HepG2 (cell line): Measurements from ENCODE around the gene MGARP. TPM values are rescaled to one million over a fixed set of nuclear protein-coding genes. Genes with fewer than 3 reads are reported as not detected.
A peak's percentile ranks its signal among the peaks of the same experiment; 100 is the strongest.

Source experiments
- CCDC6 ChIP-seq: sonication (generic); formaldehyde crosslinking; IDR thresholded peaks from 2 replicates; pipeline ENCODE4 v1.8.1; 2022; ENCODE audit warnings: mild to moderate bottlenecking, missing genetic modification reagents, moderate library complexity
- FOXP1 ChIP-seq, 2 experiments: fragments of 450-650 bp in 1 of 2; IDR thresholded peaks; 2 replicates each; pipeline ENCODE4 v1.6.1; 2017 to 2018; ENCODE audit warnings: antibody characterized with exemption in 1 of 2
- HMGXB4 ChIP-seq, 2 experiments: sonication (generic) in 1 of 2; formaldehyde crosslinking in 1 of 2; IDR thresholded peaks; 2 replicates each; pipeline versions ENCODE4 v1.4.0 to v1.6.1; 2018 to 2020; ENCODE audit warnings: missing genetic modification reagents in 2 of 2, borderline replicate concordance in 1 of 2, low read depth in 1 of 2, mild to moderate bottlenecking in 1 of 2, missing biosample characterization in 1 of 2
- MIER3 ChIP-seq: IDR thresholded peaks from 2 replicates; pipeline ENCODE4 v1.6.1; 2016; ENCODE audit warnings: missing compliant biosample characterization, borderline replicate concordance
- MXD3 ChIP-seq: IDR thresholded peaks from 2 replicates; pipeline ENCODE4 v1.6.1; 2016; ENCODE audit warnings: mild to moderate bottlenecking, missing biosample characterization, missing genetic modification reagents
- NR2C2 ChIP-seq: sonication (generic); formaldehyde crosslinking; IDR thresholded peaks from 2 replicates; pipeline ENCODE4 v1.4.0; 2020; ENCODE audit warnings: missing genetic modification reagents, mild to moderate bottlenecking, moderate library complexity, borderline replicate concordance
- PRDM10 ChIP-seq: sonication (generic); formaldehyde crosslinking; IDR thresholded peaks from 2 replicates; pipeline ENCODE4 v1.4.0; 2020; ENCODE audit warnings: low read depth, missing genetic modification reagents
- SAP130 ChIP-seq: IDR thresholded peaks from 2 replicates; pipeline ENCODE4 v1.6.1; 2016; ENCODE audit warnings: low read depth
- ZBTB44 ChIP-seq: sonication (generic); formaldehyde crosslinking; IDR thresholded peaks from 2 replicates; pipeline ENCODE4 v1.4.0; 2020; ENCODE audit warnings: missing genetic modification reagents
- ZFX ChIP-seq: sonication (generic); formaldehyde crosslinking; IDR thresholded peaks from 2 replicates; pipeline ENCODE4 v1.4.0; 2020; ENCODE audit warnings: mild to moderate bottlenecking, low read depth, missing genetic modification reagents, moderate library complexity
- ZNF331 ChIP-seq: sonication (generic); formaldehyde crosslinking; IDR thresholded peaks from 2 replicates; pipeline ENCODE4 v1.4.0; 2020; ENCODE audit warnings: missing genetic modification reagents
- ZNF350 ChIP-seq: sonication (generic); formaldehyde crosslinking; IDR thresholded peaks from 2 replicates; pipeline ENCODE4 v1.4.0; 2020; ENCODE audit warnings: mild to moderate bottlenecking, low read depth, missing genetic modification reagents, borderline replicate concordance
- ZNF446 ChIP-seq: sonication (generic); formaldehyde crosslinking; IDR thresholded peaks from 2 replicates; pipeline ENCODE4 v1.5.0; 2020; ENCODE audit warnings: mild to moderate bottlenecking, missing genetic modification reagents
- ZNF503 ChIP-seq: sonication (generic); formaldehyde crosslinking; IDR thresholded peaks from 2 replicates; pipeline ENCODE4 v1.4.0; 2020; ENCODE audit warnings: missing genetic modification reagents
- ZNF598 ChIP-seq: sonication (generic); formaldehyde crosslinking; IDR thresholded peaks from 2 replicates; pipeline ENCODE4 v1.5.1; 2020; ENCODE audit warnings: mild to moderate bottlenecking, missing genetic modification reagents, borderline replicate concordance
- ZNF709 ChIP-seq: sonication (generic); formaldehyde crosslinking; IDR thresholded peaks from 2 replicates; pipeline ENCODE4 v1.5.0; 2020; ENCODE audit warnings: mild to moderate bottlenecking, missing genetic modification reagents
- ZNF761 ChIP-seq: sonication (generic); formaldehyde crosslinking; conservative IDR thresholded peaks from 2 replicates; pipeline ENCODE4 v1.4.0; 2020; ENCODE audit warnings: mild to moderate bottlenecking, missing genetic modification reagents
- ZNF782 ChIP-seq: sonication (generic); formaldehyde crosslinking; IDR thresholded peaks from 2 replicates; pipeline ENCODE4 v1.4.0; 2020; ENCODE audit warnings: missing genetic modification reagents, mild to moderate bottlenecking, borderline replicate concordance
- polyA plus RNA-seq, 8 experiments: library from polyadenylated mRNA; depleted of rRNA in 3 of 8; stranded (reverse) in 7 of 8; unstranded in 1 of 8; fragments of >200 nt; fragmentation: Illumina TruSeq in 4 of 8; extraction: Trizol in 4 of 8; gene quantifications; 2 replicates each; pipeline versions ENCODE4 v1.2.1 to v1.2.3, GENCODE V29; 2011 to 2016; ENCODE audit warnings: low read depth in 4 of 8, missing spikeins in 1 of 8, mixed read lengths in 1 of 8; ENCODE audit not compliant: insufficient read depth in 1 of 8
- total RNA-seq, 5 experiments: library from RNA; depleted of rRNA; stranded (reverse); fragments of >200 nt; fragmentation: Illumina TruSeq; extraction: Trizol; gene quantifications; 2 replicates each; pipeline ENCODE4 v1.2.3, GENCODE V29; 2016; ENCODE audit warnings: low read depth in 1 of 5

MGARP gene
- total and polyA plus RNA-seq, 2 of the 13 experiments (the other 11 are each of a cell fraction or from before 2014, with no cell fraction given) = 0.11 to 0.13 TPM

GRCh38 chr4:139295206-139295941 is 15.3 kb upstream of the MGARP start (continued):
- TF ChIP-seq ZNF761 (0 out of 2 replicates have a peak, but pooled peaks have one; percentile 32), ZNF782 (no peak; the same call in 1 of the 2 replicates), PRDM10 (CRISPR knock-in tag) (peak; percentile 69; the same call in 1 of the 2 replicates), ZBTB44 (CRISPR knock-in tag) (0 out of 2 replicates have a peak, but pooled peaks have one; percentile 67), MXD3 (peak; percentile 62; the same call in 1 of the 2 replicates), NR2C2 (CRISPR knock-in tag) (peak; percentile 70; the same call in 1 of the 2 replicates), ZNF350 (CRISPR knock-in tag) (peak; percentile 69; the same call in 1 of the 2 replicates), MIER3 (peak; percentile 59; the same call in 1 of the 2 replicates), ZNF503 (CRISPR knock-in tag) (peak; percentile 84; the same call in 1 of the 2 replicates), HMGXB4 (CRISPR knock-in tag; IDR thresholded peaks at IDR 0.05; ENCODE audit: borderline replicate concordance in 1 of 2, low read depth in 1 of 2) (peak; percentile 99), ZFX (CRISPR knock-in tag) (peak; percentile 97), ZNF331 (CRISPR knock-in tag) (peak; percentile 77; the same call in 1 of the 2 replicates), SAP130 (CRISPR knock-in tag) (peak; percentile 81), CCDC6 (CRISPR knock-in tag) (peak; percentile 81; the same call in 1 of the 2 replicates), ZNF709 (CRISPR knock-in tag) (peak; percentile 78; the same call in 1 of the 2 replicates), FOXP1 (IDR thresholded peaks at IDR 0.05) (no peak), FOXP1 (CRISPR knock-in tag; IDR thresholded peaks at IDR 0.05) (no peak), ZNF446 (no peak), ZNF598 (CRISPR knock-in tag) (peak; percentile 84; the same call in 1 of the 2 replicates)
